NK-92 treated with Interleukin-12 subunit alpha and Interleukin-12 subunit beta, amount 100 ng/mL, for 24 hours (cell line): ENCODE measurements around the gene SIM2.

ENCODE experiments used
- DNase-seq: peaks from one replicate; lab custom pipeline; 2025; lab: John Stamatoyannopoulos, UW

SIM2 gene

GRCh38 chr21:36767096-36767495 is 68.2 kb downstream of the SIM2 start:
- DNase-seq = no peak

- DNase-seq = no peak
Observed at GRCh38 chr21:36768496-36768895, 69.6 kb downstream of the SIM2 start.

GRCh38 chr21:36769051-36769839 is 70.3 kb downstream of the SIM2 start:
- no peak for DNase-seq

GRCh38 chr21:36773117-36773516 is 74.2 kb downstream of the SIM2 start:
- DNase-seq = no peak

- DNase-seq = no peak
Observed at GRCh38 chr21:36773995-36774394, 75.1 kb downstream of the SIM2 start.

- no peak for DNase-seq
Observed at GRCh38 chr21:36776981-36777617, 78.2 kb downstream of the SIM2 start.

GRCh38 chr21:36780861-36781260 is 81.9 kb downstream of the SIM2 start:
- DNase-seq = no peak

GRCh38 chr21:36783612-36784374 is 84.9 kb downstream of the SIM2 start:
- no peak for DNase-seq

- no peak for DNase-seq
Observed at GRCh38 chr21:36784947-36785346, 86.0 kb downstream of the SIM2 start.

- DNase-seq = no peak
Observed at GRCh38 chr21:36785615-36786014, 86.7 kb downstream of the SIM2 start.

GRCh38 chr21:36786186-36786585 is 87.3 kb downstream of the SIM2 start:
- DNase-seq = no peak

GRCh38 chr21:36788120-36788638 is 89.3 kb downstream of the SIM2 start:
- no peak for DNase-seq

- DNase-seq = no peak
Observed at GRCh38 chr21:36790616-36791015, 91.7 kb downstream of the SIM2 start.

- DNase-seq = no peak
Observed at GRCh38 chr21:36791180-36791579, 92.3 kb downstream of the SIM2 start.

GRCh38 chr21:36791695-36792470 is 93.0 kb downstream of the SIM2 start:
- no peak for DNase-seq

GRCh38 chr21:36792505-36792967 is 93.6 kb downstream of the SIM2 start:
- peak; percentile 22 for DNase-seq

GRCh38 chr21:36796070-36796469 is 97.2 kb downstream of the SIM2 start:
- no peak for DNase-seq

GRCh38 chr21:36798491-36798890 is 99.6 kb downstream of the SIM2 start:
- DNase-seq = no peak
